ENCODE measurements around the gene SLC12A1.

GRCh38 chr15:48334260-48334659, 128.2 kb downstream of the SLC12A1 start:
- TF ChIP-seq, protein P1, sequence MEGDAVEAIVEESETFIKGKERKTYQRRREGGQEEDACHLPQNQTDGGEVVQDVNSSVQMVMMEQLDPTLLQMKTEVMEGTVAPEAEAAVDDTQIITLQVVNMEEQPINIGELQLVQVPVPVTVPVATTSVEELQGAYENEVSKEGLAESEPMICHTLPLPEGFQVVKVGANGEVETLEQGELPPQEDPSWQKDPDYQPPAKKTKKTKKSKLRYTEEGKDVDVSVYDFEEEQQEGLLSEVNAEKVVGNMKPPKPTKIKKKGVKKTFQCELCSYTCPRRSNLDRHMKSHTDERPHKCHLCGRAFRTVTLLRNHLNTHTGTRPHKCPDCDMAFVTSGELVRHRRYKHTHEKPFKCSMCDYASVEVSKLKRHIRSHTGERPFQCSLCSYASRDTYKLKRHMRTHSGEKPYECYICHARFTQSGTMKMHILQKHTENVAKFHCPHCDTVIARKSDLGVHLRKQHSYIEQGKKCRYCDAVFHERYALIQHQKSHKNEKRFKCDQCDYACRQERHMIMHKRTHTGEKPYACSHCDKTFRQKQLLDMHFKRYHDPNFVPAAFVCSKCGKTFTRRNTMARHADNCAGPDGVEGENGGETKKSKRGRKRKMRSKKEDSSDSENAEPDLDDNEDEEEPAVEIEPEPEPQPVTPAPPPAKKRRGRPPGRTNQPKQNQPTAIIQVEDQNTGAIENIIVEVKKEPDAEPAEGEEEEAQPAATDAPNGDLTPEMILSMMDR (conservative IDR thresholded peaks at IDR 0.05 in 1 of 2, IDR thresholded peaks at IDR 0.05 in 1 of 2; ENCODE audit: extremely low read depth in 1 of 2, insufficient read depth in 1 of 2, low read depth in 1 of 2, low read length in 2 of 2): no peak
- no peak for TF ChIP-seq EZH2 (IDR thresholded peaks at IDR 0.05; ENCODE audit: borderline replicate concordance, low read length)

All from mammary epithelial cell (primary cell).